WTC11 (cell line): Measurements from ENCODE around the gene PCGF3. TPM values are rescaled to one million over a fixed set of nuclear protein-coding genes. Genes with fewer than 3 reads are reported as not detected.

ENCODE experiments used
- ATAC-seq: fragments of 200-7000 bp; cut with Tn5 transposase; 2 replicates; pipeline ENCODE4 v1.10.0; 2021; ENCODE audit warnings: mild to moderate bottlenecking, moderate library complexity
- CTCF ChIA-PET: fragments of 300-600 bp; sonication (Branson Sonifier 250); formaldehyde crosslinking; loops from one replicate; lab custom pipeline; 2021; ENCODE audit warnings: antibody characterized with exemption; lab: Charles Lee
- POLR2A ChIA-PET: fragments of 350-600 bp; sonication (Branson Sonifier 250); formaldehyde crosslinking; loops from one replicate; lab custom pipeline; 2021; ENCODE audit warnings: antibody characterized with exemption; lab: Charles Lee
- DNase-seq: peaks from one replicate; pipeline ENCODE4 v3.0.0; 2021; ENCODE audit warnings: low spot score
- H3K27ac Mint-ChIP-seq: 2 replicates; pipeline ENCODE4 v1.8.0; 2021; ENCODE audit warnings: mixed read lengths
- H3K27me3 Mint-ChIP-seq: 2 replicates; pipeline ENCODE4 v1.8.0; 2021; ENCODE audit warnings: low read depth, mild to moderate bottlenecking, moderate library complexity, mixed read lengths
- H3K36me3 Mint-ChIP-seq: 2 replicates; pipeline ENCODE4 v1.8.0; 2021; ENCODE audit warnings: mixed read lengths
- H3K4me1 Mint-ChIP-seq: 2 replicates; pipeline ENCODE4 v1.8.0; 2022; ENCODE audit warnings: mixed read lengths
- H3K4me3 Mint-ChIP-seq: 2 replicates; pipeline ENCODE4 v1.8.0; 2021; ENCODE audit warnings: mild to moderate bottlenecking, moderate library complexity, mixed read lengths
- H3K9me3 Mint-ChIP-seq: 2 replicates; pipeline ENCODE4 v1.8.0; 2021; ENCODE audit warnings: mixed read lengths
- ARID4B ChIP-seq: sonication (generic); formaldehyde crosslinking; IDR thresholded peaks from 2 replicates; pipeline ENCODE4 v1.8.0; 2023; ENCODE audit warnings: missing genetic modification reagents, mild to moderate bottlenecking, borderline replicate concordance
- CTCF ChIP-seq: fragments of 200-600 bp; IDR thresholded peaks from 2 replicates; pipeline ENCODE4 v1.8.0; 2022; ENCODE audit warnings: antibody characterized with exemption
- ELF4 ChIP-seq: sonication (generic); formaldehyde crosslinking; IDR thresholded peaks from 2 replicates; pipeline ENCODE4 v1.8.1; 2022; ENCODE audit warnings: low read depth, mild to moderate bottlenecking, moderate library complexity, missing genetic modification reagents
- JUN ChIP-seq: sonication (generic); formaldehyde crosslinking; IDR thresholded peaks from 2 replicates; pipeline ENCODE4 v1.8.0; 2023; ENCODE audit warnings: mild to moderate bottlenecking, missing genetic modification reagents
- NFE2L1 ChIP-seq: sonication (generic); formaldehyde crosslinking; IDR thresholded peaks from 2 replicates; pipeline ENCODE4 v1.8.1; 2023; ENCODE audit warnings: missing genetic modification reagents
- RORB ChIP-seq: fragments of 250-450 bp; sonication (Bioruptor Pico); IDR thresholded peaks from 2 replicates; pipeline ENCODE4 v1.9.0; 2021; ENCODE audit warnings: mild to moderate bottlenecking
- ZNF121 ChIP-seq: sonication (generic); formaldehyde crosslinking; IDR thresholded peaks from 2 replicates; pipeline ENCODE4 v1.8.0; 2023; ENCODE audit warnings: missing genetic modification reagents
- ZNF317 ChIP-seq: sonication (generic); formaldehyde crosslinking; IDR thresholded peaks from 2 replicates; pipeline ENCODE4 v1.8.1; 2023; ENCODE audit warnings: low read depth, mild to moderate bottlenecking, moderate library complexity, missing genetic modification reagents, borderline replicate concordance
- ZNF416 ChIP-seq: fragments of 250-450 bp; sonication (Bioruptor Pico); IDR thresholded peaks from 2 replicates; pipeline ENCODE4 v1.9.0; 2021; ENCODE audit warnings: mild to moderate bottlenecking, inconsistent platforms
- ZNF532 ChIP-seq: fragments of 250-450 bp; sonication (Bioruptor Pico); IDR thresholded peaks from 2 replicates; pipeline ENCODE4 v1.9.0; 2021; ENCODE audit warnings: mild to moderate bottlenecking, borderline replicate concordance
- total RNA-seq: library from RNA; stranded (reverse); gene quantifications from 3 replicates; pipeline ENCODE4 v1.2.3, GENCODE V29; 2021
- TF ChIP-seq, protein P1 (sequence below): sonication (generic); formaldehyde crosslinking; IDR thresholded peaks from 2 replicates; pipeline ENCODE4 v1.8.1; 2022; ENCODE audit warnings: low read depth, missing genetic modification reagents, borderline replicate concordance

PCGF3 gene
- total RNA-seq, 1 experiment from 2014 or later: 65.7 TPM

- TF ChIP-seq, protein P1, sequence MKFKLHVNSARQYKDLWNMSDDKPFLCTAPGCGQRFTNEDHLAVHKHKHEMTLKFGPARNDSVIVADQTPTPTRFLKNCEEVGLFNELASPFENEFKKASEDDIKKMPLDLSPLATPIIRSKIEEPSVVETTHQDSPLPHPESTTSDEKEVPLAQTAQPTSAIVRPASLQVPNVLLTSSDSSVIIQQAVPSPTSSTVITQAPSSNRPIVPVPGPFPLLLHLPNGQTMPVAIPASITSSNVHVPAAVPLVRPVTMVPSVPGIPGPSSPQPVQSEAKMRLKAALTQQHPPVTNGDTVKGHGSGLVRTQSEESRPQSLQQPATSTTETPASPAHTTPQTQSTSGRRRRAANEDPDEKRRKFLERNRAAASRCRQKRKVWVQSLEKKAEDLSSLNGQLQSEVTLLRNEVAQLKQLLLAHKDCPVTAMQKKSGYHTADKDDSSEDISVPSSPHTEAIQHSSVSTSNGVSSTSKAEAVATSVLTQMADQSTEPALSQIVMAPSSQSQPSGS: no peak
- no peak for TF ChIP-seq NFE2L1
Observed at GRCh38 chr4:754221-755120, 48.8 kb downstream of the PCGF3 start (continued).

GRCh38 chr4:757111-757510 lies 51.5 kb downstream of the PCGF3 start:
- TF ChIP-seq ZNF121 (CRISPR knock-in tag) (no peak), ELF4 (no peak), JUN (CRISPR knock-in tag) (no peak), ZNF416 (CRISPR knock-in tag) (no peak), ZNF532 (no peak), RORB (CRISPR knock-in tag) (no peak), ZNF317 (CRISPR knock-in tag) (no peak), CTCF (no peak), ARID4B (no peak)
- TF ChIP-seq, all 79 proteins: peak for 0
- DNase-seq (no peak), ATAC-seq (no peak)
- Mint-ChIP-seq H3K9me3 (peaks cover 6% of the 10 kb centered on the region), H3K36me3 (peaks cover 46% of the 10 kb centered on the region), H3K4me1 (no peaks in the 10 kb centered on the region; the same call in 1 of the 2 replicates), H3K27ac (no peak overlapping the region), H3K27me3 (no peaks in the 10 kb centered on the region), H3K4me3 (no peak overlapping the region)
- ChIA-PET CTCF (interaction anchor here (0.7 to 1.1 kb wide), 3 partner anchors 9 to 66 kb away, joined by 3 to 4 read pairs (median 3); no protein-coding TSS in a partner anchor), POLR2A (no interaction called here)
